Measurements from ENCODE around the gene CCDC187. TPM values are rescaled to one million over a fixed set of nuclear protein-coding genes. Genes with fewer than 3 reads are reported as not detected.

Gene CCDC187
- total RNA-seq, 1 donor from 2014 or later: 0.07 TPM

DNA sequence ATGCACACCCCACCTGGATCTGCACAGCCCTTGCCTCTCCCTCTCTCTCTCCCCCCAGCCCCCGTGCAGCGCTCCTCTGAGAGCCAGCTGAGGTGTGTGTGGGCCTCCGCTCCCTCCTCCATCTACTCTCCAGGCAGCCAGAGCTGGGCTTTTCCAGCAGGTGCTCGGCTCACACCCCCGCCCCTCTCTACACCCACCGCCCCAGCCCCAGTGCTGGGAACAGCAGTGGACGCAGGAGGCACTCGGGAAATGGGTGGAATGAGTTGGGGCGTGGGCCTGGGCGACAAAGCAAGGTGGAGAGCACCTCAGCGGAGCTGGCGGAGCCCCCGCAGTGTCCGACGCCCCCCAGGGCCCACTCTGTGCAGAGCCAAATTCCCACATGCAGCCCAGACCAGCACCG, 85.6 kb downstream of the CCDC187 start:
- Mint-ChIP-seq H3K27ac (ENCODE audit: unreplicated experiment) (no peak overlapping the region), H3K27me3 (ENCODE audit: low read depth) (no peaks in the 10 kb centered on the region), H3K36me3 (ENCODE audit: low read depth) (peaks cover 12% of the 10 kb centered on the region), H3K9me3 (no peaks in the 10 kb centered on the region), H3K4me3 (no peak overlapping the region), H3K4me1 (no peaks in the 10 kb centered on the region)
- TF ChIP-seq, protein P1, sequence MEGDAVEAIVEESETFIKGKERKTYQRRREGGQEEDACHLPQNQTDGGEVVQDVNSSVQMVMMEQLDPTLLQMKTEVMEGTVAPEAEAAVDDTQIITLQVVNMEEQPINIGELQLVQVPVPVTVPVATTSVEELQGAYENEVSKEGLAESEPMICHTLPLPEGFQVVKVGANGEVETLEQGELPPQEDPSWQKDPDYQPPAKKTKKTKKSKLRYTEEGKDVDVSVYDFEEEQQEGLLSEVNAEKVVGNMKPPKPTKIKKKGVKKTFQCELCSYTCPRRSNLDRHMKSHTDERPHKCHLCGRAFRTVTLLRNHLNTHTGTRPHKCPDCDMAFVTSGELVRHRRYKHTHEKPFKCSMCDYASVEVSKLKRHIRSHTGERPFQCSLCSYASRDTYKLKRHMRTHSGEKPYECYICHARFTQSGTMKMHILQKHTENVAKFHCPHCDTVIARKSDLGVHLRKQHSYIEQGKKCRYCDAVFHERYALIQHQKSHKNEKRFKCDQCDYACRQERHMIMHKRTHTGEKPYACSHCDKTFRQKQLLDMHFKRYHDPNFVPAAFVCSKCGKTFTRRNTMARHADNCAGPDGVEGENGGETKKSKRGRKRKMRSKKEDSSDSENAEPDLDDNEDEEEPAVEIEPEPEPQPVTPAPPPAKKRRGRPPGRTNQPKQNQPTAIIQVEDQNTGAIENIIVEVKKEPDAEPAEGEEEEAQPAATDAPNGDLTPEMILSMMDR (conservative IDR thresholded peaks at IDR 0.05): no peak
- no peak for DNase-seq (ENCODE audit: low read depth, low spot score)

DNA sequence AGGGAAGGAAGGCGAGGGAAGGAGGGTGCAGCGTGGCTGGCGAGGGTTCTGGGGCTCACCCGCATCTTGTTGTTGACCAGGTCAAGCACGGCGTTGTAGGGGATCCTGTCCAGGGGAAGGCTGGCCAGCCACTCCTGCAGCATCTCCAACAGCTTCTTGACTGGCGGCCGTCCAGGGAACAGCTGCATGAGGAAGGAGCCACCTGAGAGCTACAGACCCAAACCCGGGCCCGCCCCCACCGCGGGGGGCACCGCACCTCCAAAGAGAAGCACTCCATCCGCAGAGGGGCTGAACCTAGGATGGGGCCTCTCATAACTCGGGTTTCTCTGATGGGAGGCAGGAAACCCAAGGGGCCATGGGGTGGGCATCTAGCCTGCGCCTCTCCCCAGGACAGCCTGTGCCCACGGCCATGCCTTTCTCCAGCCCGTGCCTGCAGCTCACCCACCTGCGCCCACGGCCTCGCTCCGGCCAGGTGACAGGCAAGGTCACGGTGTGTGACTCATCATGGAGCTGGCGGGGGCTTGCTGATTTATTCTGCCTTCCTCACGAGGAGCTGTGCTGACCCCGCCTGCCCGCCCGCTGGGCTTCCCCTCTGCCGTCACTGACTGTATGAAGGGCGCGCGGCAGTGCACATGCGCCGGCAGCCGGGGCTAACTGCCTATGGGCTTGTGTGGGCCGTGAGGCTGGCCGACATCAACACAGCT, 87.2 kb downstream of the CCDC187 start:
- H3K4me1 Mint-ChIP-seq: no peaks in the 10 kb centered on the region

DNA sequence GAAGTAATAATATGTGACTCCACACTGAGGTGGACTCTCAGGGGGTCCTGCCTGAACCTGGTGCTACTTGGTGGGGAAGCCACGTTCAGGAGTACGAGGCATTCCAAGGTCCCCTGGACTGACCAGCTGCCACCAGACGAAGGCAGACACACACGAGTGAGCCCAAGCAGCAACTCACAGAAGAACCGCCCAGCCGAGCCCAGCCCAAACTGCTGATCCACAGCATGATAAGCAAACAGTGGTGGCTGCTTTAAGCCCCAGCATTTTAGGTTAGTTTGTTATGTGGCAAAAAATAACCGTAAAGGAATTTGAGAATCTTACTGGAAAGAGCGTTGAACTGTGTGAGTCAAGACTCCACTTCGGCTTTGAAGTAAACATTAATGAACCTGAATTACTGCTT, 90.2 kb downstream of the CCDC187 start:
- Mint-ChIP-seq H3K9me3 (no peaks in the 10 kb centered on the region), H3K27me3 (ENCODE audit: low read depth) (peaks cover 2% of the 10 kb centered on the region), H3K4me3 (no peak overlapping the region), H3K27ac (ENCODE audit: unreplicated experiment) (no peak overlapping the region), H3K36me3 (ENCODE audit: low read depth) (peaks cover 8% of the 10 kb centered on the region), H3K4me1 (no peaks in the 10 kb centered on the region)
- DNase-seq (ENCODE audit: low read depth, low spot score): no peak
- TF ChIP-seq, protein P1 (conservative IDR thresholded peaks at IDR 0.05): no peak

More for the DNA sequence above, 87.2 kb downstream of the CCDC187 start:
- TF ChIP-seq, protein P1 (conservative IDR thresholded peaks at IDR 0.05): no peak
- H3K27ac Mint-ChIP-seq (ENCODE audit: unreplicated experiment): no peak overlapping the region
- H3K9me3 Mint-ChIP-seq: no peaks in the 10 kb centered on the region
- no peaks in the 10 kb centered on the region for H3K27me3 Mint-ChIP-seq (ENCODE audit: low read depth)
- no peak for DNase-seq (ENCODE audit: low read depth, low spot score)
- H3K4me3 Mint-ChIP-seq: no peak overlapping the region
- H3K36me3 Mint-ChIP-seq (ENCODE audit: low read depth): peaks cover 9% of the 10 kb centered on the region

DNA sequence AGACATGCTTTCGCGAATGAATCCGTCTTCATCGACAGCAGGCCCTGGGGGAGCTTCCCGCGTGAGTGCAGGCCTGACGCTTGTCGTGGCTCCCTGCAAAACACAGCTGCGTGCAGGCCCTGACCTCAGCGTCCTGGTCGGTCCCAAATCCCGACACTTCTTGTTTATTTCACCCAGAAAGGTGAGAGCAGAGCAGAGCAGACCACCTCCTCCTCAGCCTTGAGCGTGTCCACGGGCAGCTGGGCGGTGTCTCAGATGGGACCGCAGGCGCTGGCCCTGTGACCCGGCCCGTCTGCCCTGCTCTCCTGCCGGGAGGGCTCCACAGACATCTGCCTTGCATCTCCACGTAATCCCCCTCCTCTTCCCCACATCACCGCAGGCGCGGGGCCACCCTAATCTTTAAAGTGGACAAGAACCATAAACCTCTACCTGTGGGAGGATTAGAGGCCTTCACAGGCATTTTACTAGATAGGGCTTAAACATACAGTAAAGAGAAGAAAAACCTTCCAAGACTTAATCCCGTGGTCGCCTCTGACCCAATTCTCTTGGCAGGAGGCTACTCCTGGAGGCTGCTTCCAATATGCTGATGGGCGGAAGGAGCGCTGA, 91.4 kb downstream of the CCDC187 start:
- DNase-seq (ENCODE audit: low read depth, low spot score): no peak
- H3K27me3 Mint-ChIP-seq (ENCODE audit: low read depth): peaks cover 2% of the 10 kb centered on the region
- no peak overlapping the region for H3K4me3 Mint-ChIP-seq
- no peaks in the 10 kb centered on the region for H3K9me3 Mint-ChIP-seq
- TF ChIP-seq, protein P1 (conservative IDR thresholded peaks at IDR 0.05): no peak
- H3K4me1 Mint-ChIP-seq: no peaks in the 10 kb centered on the region
- peaks cover 8% of the 10 kb centered on the region for H3K36me3 Mint-ChIP-seq (ENCODE audit: low read depth)
- no peak overlapping the region for H3K27ac Mint-ChIP-seq (ENCODE audit: unreplicated experiment)

DNA sequence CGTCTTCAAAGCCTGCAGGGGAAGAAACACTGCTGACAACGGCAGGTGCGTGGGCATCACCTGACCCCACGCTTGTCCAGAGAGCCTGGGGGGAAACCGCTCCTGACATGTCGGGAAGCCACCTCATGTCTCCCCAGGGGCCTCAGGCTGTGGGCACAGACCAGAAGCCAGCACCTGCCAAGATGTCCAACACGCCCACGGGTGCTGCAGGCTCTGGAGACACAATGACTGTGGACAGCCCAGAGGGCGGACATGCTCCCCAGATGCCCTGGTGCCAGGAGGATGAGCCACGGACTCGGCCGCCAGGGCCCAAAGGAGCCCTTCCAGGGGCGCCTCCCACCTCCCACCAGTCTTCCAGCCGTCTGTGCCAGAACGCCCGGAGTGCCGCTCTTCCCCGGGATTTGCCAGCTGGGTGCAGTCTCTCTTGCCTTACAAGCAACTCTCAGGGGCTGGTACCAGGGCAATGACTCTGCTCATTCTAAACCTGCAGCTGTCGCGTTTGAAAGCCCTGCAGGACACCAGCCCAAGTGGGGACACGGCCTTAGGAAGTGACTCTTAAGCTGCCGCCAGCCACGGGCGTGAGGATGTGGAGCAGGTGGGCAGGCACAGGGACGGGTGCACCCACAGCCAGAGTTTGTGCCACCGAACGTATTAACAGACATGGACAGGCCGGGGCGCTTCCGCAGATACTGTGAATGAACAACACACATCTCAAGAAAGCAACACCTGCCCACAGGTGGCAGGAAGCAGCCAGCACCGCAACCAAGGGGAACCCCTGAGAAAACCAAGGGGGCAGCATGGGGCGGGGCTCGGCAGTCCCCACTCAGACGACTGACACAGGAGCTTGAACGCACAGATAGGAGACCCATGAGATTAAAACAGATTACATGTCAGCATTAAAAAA, 92.2 kb downstream of the CCDC187 start:
- no peaks in the 10 kb centered on the region for H3K9me3 Mint-ChIP-seq
- peaks cover 5% of the 10 kb centered on the region for H3K4me1 Mint-ChIP-seq
- H3K4me3 Mint-ChIP-seq: no peak overlapping the region
- TF ChIP-seq, protein P1 (conservative IDR thresholded peaks at IDR 0.05): no peak
- no peak overlapping the region for H3K27ac Mint-ChIP-seq (ENCODE audit: unreplicated experiment)
- peaks cover 11% of the 10 kb centered on the region for H3K36me3 Mint-ChIP-seq (ENCODE audit: low read depth)
- DNase-seq (ENCODE audit: low read depth, low spot score): no peak
- peaks cover 9% of the 10 kb centered on the region for H3K27me3 Mint-ChIP-seq (ENCODE audit: low read depth)

All from neural crest cell (in vitro differentiated cells).